NAMALWA (cell line): ENCODE results near the gene SNX13.
"Not testable (repeated sequence)": the region's sequence is repeated elsewhere in the genome, so short reads cannot be mapped to it uniquely, and the experiment has no call there.

Experiments used
- DNase-seq: peaks from one replicate; pipeline ENCODE4 v3.0.0-alpha.2; 2015; ENCODE audit warnings: low spot score

SNX13 gene

DNA sequence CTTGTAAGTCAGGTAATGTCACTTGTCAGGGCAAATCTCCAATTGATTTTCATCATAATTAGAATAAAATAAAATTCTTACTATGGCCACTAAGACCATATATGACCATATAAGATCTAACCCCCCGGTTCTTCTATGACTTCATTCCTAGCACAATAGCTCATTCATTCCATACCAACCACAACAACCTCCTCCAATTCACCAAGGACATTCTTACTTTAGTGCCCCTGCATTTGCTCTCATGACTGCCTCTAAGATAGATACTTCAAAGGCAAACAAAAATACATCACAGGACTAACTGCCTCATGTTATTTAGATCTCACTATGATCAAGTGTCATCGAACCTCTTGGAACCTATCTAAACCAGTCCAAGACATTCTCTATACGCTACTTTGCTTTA, 90.8 kb downstream of the SNX13 start:
- DNase-seq, result no peak

DNA sequence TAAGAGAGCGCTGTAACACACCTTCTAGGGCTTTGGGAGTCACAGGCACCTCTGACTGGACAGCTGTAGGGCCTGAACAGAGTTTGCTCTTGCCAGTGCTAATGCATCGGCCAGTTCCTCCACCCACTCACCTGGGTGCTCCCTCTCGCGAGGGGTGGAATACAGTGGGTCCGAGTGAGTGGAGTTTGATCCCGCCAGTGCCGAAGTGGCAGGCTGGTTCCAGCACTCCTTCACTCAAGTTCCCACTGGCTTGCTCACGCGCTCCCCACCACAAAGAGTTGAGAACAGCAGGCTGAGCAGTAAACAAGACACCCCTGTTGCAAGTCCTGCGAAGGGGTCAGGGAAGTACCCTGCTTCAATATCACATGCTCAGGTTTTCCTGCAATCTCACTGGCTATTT, 91.8 kb downstream of the SNX13 start:
- DNase-seq, result no peak

DNA sequence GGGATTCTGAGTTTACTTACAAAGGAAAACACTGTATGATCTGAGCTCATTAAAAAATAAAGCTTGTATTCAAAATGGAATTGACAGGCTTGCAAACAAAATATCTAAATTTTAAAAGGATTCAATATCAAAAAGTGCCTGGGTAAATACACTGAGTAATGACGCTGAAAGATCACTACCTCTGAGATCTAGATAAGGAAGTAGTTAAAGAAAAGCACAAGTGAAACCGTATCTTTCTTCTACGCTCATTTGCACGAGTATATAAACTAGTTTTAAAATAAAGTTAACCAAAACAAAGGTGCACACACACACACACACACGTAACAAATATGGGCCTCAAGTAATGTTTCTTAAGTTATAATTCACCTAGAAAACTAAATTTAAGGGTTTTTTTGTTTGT, 93.4 kb downstream of the SNX13 start:
- DNase-seq, result no peak

DNA sequence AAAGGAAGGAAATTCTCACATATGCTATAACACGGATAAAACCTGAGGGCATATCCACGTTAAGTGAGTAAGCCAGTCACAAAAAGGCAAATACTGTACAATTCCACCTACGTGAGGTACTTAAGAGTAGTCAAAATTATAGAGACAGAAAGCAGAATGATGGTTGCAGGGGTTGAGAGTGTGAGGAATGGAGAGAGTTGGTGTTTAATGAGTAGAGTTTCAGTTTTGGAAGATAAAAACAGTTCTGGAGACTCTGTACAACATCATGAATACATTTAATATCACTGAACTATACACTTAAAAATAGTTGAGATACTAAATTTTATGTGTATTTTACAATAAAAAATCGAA, 95.1 kb downstream of the SNX13 start:
- no peak for DNase-seq

DNA sequence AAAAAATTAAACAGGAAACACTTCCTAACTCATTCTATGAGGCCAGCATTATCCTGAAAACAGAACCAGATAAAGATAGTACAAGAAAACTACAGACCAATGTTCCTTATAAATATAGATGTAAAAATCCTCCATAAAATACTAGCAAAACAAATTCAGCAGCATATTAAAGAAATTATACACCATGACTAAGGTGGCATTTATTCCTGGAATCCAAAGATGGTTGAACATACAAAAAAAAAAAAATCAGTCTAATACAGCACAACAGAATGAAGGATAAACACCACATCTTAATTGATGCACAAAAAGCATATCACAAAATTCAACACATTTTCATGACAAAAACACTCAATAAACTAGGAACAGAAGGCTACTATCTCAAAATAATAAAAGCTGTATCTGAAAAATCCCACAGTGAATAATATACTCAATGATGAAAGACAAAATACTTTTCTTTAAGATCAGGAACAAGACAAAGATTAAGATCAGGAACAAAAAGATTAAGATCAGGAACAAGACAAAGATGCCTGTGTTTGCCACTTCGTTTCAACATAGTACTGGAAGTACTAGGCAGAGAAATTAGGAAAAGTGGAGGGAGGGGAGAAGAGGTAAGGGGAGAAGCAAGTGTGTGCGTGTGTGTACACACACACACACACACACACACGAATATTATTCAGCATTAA, 95.6 kb downstream of the SNX13 start:
- DNase-seq, result no peak

DNA sequence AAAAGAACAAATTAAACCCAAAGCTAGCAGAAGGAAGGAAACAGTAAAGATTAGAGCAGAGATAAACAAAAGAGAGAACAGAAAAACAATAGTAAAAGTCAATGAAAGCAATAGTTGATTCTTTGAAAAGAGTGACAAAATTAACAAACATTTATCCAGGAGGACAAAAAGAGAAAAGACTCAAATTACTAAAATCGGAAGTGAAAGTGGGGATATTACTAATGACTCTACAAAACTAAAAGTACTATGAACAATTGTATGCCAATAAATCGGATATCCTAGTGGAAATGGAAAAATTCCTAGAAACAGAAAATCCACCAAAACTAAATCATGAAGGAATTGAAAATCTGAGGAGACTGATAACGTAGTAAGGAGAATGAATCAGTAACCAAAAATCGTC, 96.3 kb downstream of the SNX13 start:
- DNase-seq, result no peak

DNA sequence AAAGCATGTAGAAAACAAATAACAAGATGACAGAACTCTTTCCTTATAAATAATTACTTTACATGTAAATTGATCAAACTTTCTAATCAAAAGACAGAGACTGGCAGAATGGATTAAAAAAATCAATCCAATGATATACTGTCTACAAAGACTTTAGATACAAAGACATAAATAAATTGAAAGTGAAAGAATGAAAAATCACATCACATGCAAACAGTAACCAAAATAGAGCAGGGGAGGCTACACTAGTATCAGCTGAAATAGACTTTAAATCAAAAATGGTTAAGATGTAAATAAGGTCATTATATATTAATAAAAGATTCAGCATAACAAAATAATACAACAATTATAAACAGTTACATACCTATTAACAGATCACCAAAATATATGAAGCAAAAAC, 97.3 kb downstream of the SNX13 start:
- no peak for DNase-seq

DNA sequence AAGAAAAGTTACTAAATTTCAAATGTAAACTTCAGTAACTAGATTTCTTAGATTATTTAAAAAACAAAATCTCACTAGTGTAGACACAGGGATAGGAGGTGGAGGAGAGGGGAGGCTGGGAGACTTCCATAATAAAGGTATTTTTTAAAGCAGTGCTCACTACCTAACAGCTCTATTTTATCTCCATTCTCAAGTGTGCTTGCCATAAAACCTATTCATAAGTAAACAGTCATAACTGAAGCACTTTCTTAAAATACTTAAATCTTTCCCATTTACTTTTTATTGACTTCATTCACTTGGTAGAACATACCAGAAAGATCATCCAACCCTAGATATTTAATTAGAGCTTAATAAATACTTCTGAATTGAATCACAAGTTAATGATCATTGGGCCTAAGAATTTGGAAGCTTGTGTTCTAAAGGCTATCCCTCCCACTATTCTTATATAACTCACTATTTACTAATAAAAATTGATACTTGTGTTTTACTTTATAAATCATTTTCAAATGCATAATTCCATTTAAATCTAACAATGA, 107.4 kb downstream of the SNX13 start:
- DNase-seq, result no peak

DNA sequence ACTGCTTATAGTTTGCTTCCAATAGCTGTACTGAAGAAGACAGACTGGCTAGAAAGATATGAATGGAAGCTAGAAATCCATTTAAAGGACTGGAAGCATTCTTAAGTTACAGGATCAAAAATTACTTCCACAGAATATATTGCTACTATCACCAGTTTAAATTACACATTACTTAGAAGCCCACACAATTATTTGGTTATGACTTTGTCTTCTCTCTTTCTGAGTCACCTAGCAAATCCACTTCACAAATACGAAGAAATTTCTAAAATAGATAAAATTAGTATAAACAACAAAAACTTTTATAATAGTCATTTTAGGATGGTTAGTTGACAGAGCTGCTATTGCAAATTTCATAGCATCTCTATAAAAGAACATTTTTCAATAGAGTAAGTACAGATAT, 108.1 kb downstream of the SNX13 start:
- DNase-seq, result no peak

DNA sequence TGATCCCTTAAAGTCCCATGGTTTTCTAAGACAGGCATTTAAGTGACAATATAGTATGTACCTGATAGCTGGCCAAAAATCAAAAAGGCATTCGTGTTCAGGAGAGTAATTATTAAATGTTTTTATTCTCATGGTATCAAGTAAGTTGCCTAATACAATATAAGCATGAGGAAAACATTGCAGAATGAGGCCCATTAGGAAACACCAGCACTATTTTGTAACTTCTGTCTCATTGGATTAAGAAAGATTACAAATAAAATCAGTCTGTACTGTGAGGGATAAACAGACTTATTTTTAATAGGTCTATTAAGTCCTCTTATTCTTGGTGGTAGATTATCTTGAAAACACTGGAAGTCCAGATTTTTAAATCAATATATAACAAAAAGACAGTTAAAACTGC, 110.1 kb downstream of the SNX13 start:
- DNase-seq, result no peak

DNA sequence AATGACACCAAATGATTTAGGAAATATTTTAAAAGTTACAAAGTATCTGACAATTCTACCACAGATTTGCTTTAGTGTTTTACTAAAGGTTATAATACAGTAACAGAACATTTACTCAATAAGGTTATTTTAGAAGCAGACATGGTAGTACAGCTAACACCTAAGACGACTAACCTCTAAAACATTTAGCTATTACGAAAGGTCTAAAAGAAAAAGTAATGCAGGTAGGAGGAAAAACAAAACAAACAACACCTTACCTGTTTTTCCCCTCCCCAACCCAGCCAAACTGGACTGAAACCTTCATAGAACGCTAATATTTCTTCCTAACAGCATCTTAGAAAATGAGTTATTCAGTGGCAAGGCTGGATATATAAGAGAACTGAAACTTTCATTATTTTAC, 111.3 kb downstream of the SNX13 start:
- DNase-seq, result no peak

DNA sequence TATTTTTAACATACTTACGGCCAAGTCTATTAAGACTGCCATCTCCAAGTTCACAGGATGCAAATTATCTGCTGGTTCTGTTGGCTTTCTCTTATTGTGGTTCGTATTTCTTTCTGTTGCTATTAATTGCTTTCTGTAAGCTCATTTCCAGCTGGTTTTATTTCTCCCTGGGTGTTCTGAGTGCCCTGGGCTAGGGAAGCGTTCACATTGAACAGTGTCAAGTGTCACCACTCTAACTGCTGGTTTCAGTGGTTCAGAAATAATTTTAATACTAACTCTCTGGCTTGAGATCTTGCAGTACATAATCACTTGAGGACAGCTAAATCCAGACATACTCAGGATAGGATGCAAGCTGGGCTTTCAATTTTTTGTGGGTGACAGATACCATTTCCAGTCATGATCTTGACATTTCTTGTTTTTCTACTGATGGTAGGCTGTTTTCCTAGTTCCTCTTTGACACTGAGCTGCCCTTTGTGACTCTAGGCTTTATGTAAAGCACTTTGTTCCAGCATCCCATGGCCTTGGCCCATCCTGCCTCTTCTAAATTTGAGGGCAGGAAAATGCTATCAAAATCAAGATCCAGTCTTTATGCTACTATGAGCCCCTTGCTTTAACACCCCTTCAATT, 117.6 kb downstream of the SNX13 start:
- no peak for DNase-seq

DNA sequence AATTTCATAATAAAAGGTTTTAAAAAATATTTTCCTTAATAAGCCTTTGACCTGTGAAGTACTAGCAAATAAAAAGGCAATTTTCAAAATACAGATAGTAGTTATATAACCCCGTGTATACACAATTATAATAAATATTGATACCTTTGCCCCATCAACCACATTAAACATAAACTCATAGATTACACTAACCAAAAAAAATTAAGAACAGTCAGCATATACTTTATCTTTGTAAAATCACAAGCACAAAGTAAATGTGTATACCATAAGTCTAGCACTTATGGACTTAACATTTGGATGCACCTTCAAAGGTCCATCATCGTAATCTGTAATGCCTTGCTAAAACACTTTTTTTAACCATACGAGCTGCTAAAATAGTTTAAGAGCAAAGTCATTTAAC, 123.4 kb downstream of the SNX13 start:
- DNase-seq, result no peak

DNA sequence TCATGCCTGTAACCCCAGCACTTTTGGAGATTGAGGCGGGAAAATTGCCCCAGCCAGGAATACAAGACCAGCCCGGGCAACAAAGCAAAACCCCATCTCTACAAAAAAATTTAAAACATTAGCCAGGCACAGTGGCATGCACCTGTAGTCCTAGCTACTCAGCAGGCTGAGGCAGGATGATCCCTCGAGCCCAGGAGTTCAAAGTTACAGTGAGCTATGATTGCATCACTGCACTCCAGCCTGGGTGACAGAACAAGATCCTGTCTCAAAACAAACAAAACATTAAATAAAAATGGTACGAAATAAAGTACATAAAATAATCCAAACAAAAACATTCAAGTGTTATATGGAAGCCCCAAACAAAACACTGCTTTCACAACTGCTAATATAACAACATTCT, 125.0 kb downstream of the SNX13 start:
- DNase-seq, result no peak

DNA sequence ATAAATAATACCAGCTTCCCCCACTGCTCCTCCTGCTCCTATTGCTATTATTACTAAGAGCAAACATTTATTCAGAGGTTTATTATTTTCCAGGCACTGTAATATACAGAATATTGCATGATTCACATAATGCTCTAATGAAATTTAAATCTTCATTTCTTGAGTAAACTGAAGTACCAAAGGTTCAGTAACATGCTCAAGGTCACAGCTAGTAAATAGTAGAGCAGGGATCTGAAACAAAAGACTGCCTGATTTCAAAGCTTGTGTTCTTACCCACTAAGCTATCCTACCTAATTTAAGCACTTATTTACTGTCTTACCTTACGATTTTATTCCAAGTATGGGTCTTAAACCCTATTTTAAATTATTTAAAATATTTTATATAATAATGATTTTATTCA, 126.2 kb downstream of the SNX13 start:
- DNase-seq, result no peak

DNA sequence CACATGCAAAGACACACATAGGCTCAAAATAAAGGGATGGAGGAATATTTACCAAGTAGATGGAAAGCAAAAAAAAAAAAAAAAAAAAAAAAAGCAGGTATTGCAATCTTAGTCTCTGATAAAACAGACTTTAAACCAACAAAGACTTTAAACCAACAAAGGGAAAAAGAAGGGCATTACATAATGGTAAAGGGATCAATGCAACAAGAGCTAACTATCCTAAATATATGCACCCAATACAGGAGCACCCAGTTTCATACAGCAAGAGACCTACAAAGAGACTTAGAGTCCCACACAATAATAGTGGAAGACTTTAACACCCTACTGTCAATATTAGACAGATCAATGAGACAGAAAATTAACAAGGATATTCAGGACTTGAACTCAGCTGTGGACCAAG, 131.1 kb downstream of the SNX13 start:
- not testable (repeated sequence) for DNase-seq

DNA sequence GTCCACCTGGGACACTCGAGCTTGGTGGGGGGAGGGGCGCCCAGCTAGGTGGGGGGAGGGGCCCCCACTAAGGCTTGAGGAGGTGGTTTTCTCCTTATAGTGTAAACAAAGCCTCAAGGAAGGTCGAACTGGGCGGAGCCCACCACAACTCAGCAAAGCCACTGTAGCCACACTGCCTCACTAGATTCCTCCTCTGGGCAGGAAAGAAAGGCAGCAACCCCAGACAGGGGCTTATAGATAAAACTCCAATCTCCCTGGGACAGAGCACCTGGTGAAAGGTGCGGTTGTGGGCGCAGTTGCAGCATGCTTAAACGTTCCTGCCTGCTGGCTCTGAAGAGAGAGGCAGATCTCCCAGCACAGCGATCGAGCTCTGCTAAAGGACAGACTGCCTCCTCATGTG, 133.1 kb downstream of the SNX13 start:
- no peak for DNase-seq

DNA sequence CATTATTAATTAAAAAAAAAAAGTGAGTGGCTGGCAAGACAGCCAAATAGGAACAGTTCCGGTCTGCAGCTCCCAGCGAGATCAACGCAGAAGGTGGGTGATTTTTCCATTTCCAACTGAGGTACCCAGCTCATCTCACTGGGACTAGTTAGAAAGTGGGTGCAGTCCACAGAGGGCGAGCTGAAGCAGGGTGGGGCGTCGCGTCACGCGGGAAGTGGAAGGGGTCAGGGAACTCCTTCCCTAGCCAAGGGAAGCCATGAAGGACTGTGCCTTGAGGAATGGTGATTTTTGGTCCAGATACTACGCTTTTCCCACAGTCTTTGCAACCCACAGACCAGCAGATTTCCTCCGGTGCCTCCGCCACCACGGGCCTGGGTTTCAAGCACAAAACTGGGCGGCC, 133.7 kb downstream of the SNX13 start:
- DNase-seq, result no peak

DNA sequence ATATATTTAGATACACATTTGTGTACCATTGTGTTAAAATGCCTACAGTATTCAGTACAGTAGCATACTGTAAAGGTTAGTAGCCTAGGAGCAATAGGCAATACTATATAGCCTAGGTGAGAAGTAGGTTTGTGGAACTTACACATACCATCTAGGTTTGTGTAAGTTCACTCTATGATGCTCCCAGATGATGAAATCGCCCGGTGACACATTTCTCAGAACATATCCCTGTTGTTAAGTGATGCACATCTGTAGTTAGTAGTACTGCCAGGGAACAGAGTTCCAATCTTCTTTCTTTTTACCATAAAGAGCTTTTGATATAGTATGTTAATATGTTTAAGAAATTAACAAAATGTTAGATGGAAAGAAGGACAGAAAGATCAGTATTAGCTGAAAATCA, 138.2 kb downstream of the SNX13 start:
- DNase-seq, result no peak

DNA sequence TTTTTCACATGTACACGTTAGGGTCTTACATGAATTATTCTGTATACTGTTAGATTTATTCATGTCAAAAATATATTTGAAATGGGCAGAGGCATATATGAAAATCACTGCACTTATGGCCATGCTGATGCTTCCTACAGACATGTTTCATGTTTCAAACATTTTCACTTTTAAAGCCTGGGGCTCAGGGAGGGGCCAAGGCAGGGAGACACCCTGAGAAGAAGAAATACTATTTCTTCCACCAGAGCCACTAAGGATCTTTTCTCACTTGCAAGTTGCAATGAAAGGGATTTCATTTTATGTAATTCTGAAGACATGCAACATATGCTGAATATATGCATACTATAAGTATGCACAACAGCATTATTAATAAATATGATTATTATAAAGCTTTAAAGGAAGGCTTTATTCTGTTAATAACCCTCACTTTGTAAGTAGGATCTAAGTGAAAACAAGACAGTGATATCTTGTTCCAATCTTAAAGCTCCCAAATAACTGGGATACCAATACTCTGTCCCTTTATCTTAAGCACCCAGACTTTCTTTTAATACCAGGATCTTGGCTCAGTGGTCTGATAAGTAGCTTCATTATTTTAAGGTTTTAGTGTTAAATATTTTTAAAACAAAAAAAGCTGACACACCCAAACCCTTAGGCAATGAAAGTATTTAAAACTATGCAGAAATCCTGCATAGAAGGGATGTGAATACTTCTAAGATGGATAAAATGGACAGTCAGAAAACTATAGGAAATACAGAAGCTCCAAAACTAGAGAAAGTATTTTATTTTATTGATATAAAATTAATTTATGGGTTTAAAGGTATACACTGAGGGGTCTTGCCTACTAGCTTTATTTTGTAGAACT, 148.0 kb downstream of the SNX13 start:
- DNase-seq, result no peak

DNA sequence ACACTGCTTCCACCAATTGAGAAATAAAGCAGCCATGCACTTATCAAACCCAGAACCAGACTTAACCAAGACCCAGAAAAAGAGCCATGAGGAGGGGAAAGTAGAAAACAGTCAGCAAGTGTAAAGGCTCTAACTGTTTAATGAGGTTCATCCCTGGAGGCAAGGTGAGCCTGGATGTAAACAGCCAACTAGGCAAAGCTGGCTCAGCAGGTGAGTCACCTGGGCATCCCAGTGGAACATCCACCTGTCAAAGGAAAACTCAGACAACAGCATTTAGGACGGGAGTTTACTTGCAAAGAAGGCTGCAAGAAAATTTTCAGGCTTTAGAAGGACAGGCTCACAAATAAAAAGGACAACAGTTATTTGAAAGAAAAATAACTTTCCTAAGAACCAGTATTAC, 153.0 kb downstream of the SNX13 start:
- DNase-seq, result no peak

DNA sequence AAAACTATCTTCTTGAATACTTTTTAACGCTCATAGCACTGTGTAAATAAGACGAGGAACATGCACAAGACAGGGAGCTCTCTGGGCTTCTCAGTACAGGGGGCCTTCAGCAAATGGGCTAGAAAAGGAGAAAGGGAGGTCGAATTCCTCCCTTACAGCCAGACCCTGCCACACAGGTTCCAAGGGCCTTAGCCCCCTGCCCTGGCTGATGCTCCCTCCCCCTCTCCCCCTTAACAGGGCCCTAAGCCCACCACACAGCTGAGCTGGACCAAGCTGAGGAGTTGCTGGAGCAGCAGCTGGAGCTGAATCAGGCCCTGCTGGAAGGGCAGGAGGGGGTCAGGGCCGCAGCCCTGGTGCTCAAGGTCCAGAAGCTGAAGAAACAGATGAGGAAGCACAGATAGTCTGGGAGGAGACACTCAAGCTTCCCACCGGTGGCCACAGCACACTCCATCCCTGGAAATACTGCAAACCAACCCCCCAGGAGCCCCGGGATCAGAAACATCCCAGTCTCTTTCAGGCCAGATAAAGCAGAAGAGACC, 153.9 kb downstream of the SNX13 start:
- no peak for DNase-seq

DNA sequence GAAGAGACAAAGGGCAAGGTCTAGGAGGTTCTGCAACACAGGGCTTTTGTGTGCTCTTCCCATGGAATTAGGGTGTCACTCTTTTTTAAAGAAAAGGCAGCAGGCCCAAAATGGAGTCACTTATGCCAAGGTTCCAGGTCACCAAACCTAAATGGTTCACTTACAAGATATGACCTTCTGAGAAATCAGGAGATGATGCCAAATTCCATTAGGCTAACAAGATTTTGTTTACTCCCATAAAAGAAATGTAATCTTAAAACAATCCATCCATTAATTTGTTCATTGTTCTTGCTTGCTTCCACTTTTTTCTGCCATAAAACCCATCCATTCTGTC, 158.1 kb downstream of the SNX13 start:
- no peak for DNase-seq
